Immature natural killer cell (primary cell): ENCODE results near the gene GALNS. TPM values are rescaled to one million over a fixed set of nuclear protein-coding genes. Genes with fewer than 3 reads are reported as not detected.

ENCODE experiments used
- DNase-seq, 3 donors: peaks; one replicate each; pipeline ENCODE4 v3.0.0; 2022; ENCODE audit warnings: mixed read lengths in 1 of 3
- H3K27ac Mint-ChIP-seq, 6 donors: one replicate each; pipeline ENCODE4 v1.8.0; 2020; ENCODE audit warnings: mixed read lengths in 6 of 6, mild to moderate bottlenecking in 5 of 6, inconsistent platforms in 4 of 6, moderate library complexity in 3 of 6
- H3K27me3 Mint-ChIP-seq, 3 donors: one replicate each; pipeline ENCODE4 v1.8.0; 2020 to 2021; ENCODE audit warnings: low read depth in 3 of 3, mild to moderate bottlenecking in 3 of 3, mixed read lengths in 3 of 3, moderate library complexity in 3 of 3, inconsistent platforms in 1 of 3
- H3K36me3 Mint-ChIP-seq, 3 donors: one replicate each; pipeline ENCODE4 v1.8.0; 2020; ENCODE audit warnings: mixed read lengths in 3 of 3, inconsistent platforms in 2 of 3, mild to moderate bottlenecking in 2 of 3
- H3K4me1 Mint-ChIP-seq, 2 donors: one replicate each; pipeline ENCODE4 v1.8.0; 2020; ENCODE audit warnings: inconsistent platforms in 2 of 2, mild to moderate bottlenecking in 2 of 2, mixed read lengths in 2 of 2, moderate library complexity in 1 of 2
- H3K4me3 Mint-ChIP-seq, 5 donors: one replicate each; pipeline ENCODE4 v1.8.0; 2020; ENCODE audit warnings: mild to moderate bottlenecking in 5 of 5, mixed read lengths in 5 of 5, inconsistent platforms in 3 of 5, moderate library complexity in 3 of 5
- H3K9me3 Mint-ChIP-seq, 6 donors: one replicate each; pipeline ENCODE4 v1.8.0; 2020; ENCODE audit warnings: mild to moderate bottlenecking in 6 of 6, mixed read lengths in 6 of 6, inconsistent platforms in 4 of 6, moderate library complexity in 3 of 6
- polyA plus RNA-seq, 3 donors: library from polyadenylated mRNA; unstranded; fragments of 300-500 nt; fragmentation: Illumina TruSeq; gene quantifications; one replicate each; pipeline ENCODE4 v1.2.3, GENCODE V29; 2021

GALNS gene
- polyA plus RNA-seq, 3 donors from 2014 or later = 10.4 to 15.4 (median 10.9) TPM

DNA sequence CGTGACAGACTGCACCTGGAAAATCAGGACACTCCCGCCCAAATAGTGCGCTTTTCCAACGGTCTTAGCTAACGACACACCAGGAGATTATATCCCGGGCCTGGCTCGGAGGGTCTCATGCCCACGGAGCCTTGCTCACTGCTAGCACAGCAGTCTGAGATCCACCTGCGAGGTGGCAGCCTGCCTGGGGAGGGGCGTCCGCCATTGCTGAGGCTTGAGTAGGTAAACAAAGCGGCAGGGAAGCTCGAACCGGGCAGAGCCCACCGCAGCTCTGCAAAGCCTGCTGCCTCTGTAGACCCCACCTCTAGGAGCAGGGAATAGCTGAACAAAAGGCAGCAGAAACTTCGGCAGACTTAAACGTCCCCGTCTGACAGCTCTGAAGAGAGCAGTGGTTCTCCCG is 5.1 kb downstream of the GALNS start:
- Mint-ChIP-seq H3K27ac (no peak overlapping the region), H3K36me3 (no peaks in the 10 kb centered on the region), H3K9me3 (no peaks in the 10 kb centered on the region), H3K4me1 (peaks cover 18 to 26% of the 10 kb centered on the region in 2 donors), H3K4me3 (no peak overlapping the region), H3K27me3 (peaks cover 0 to 3% (median 2%) of the 10 kb centered on the region in 3 donors)
- no peak for DNase-seq

DNA sequence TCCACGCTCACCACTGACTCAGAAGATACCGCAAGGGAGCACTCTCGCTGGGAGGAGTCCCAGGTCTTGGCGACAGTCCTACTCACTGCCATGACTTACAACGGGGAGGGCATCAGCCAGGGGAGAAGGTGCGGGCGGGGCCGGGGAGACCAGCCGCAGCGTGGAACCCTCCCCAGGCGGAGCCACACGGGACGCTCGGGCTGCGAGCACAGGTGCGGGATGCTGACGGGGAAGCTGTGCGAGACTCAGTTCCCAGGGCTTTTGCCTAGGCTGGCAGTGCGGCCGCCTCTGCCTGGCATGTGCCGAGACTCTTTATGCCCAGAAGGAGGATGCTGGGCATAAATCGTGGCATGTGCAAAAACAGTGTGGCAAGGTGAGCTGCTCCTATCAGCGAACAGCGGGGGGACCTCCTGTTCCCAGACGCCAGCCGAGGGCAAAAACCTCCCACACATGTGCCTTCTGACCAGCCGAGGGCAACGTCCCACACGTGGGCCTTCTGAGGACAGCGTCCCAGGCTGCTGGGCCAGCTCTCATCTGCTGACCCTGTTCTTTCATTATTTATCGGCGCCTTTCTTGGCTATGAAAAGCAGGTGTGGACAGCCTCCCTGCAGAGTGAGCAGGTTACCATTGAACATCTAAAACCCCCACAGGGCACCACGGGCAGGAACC is 6.1 kb downstream of the GALNS start:
- H3K27me3 Mint-ChIP-seq = peaks cover 0 to 3% (median 2%) of the 10 kb centered on the region in 3 donors

DNA sequence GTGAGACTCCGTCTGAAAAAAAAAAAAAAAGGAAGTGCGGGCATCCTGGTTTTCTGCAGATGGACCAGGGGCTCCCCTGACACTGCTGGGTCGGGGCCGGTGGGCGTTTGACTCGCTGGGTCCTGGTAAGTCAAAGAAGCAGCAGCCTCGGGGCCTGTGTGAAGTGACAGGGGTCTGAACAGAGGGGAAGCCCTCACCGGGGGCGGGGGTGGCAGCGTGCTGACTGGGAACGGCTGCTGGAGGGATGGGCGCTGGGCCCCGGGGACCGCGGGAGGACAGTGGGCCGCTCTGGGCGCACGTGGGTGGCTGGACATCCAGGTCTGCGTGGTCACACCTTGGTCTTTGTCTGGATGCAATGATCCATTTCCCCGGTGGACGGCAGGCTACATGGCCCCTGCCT is 8.2 kb downstream of the GALNS start:
- no peaks in the 10 kb centered on the region for H3K36me3 Mint-ChIP-seq
- peaks cover 4 to 8% of the 10 kb centered on the region in 2 donors for H3K4me1 Mint-ChIP-seq
- DNase-seq = no peak
- H3K9me3 Mint-ChIP-seq = no peaks in the 10 kb centered on the region
- H3K27me3 Mint-ChIP-seq = peaks cover 0 to 2% (median 1%) of the 10 kb centered on the region in 3 donors
- no peak overlapping the region for H3K4me3 Mint-ChIP-seq
- H3K27ac Mint-ChIP-seq = no peak overlapping the region

More for the DNA sequence above, 6.1 kb downstream of the GALNS start:
- H3K4me3 Mint-ChIP-seq = no peak overlapping the region
- H3K4me1 Mint-ChIP-seq = peaks cover 16 to 23% of the 10 kb centered on the region in 2 donors
- DNase-seq = no peak
- H3K9me3 Mint-ChIP-seq = no peaks in the 10 kb centered on the region
- H3K27ac Mint-ChIP-seq = no peak overlapping the region
- H3K36me3 Mint-ChIP-seq = no peaks in the 10 kb centered on the region

DNA sequence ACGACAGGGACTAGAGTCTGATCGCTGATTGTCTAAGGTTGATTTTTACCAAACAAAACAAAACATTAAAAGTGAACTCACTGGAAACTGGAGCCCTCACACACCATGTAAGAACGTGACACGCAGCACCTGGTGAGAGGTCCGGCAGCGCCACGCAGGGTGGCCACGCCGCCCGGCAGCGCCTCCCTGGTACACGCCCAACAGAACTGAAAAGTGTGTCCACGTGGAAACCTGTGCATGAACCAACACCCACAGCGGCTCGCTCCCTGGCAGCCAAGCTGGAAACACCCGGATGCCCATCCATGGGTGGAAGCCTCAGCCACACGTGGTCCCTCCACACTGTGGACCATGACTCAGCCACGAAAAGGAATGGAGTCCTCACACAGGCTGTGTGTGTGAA is 9.1 kb downstream of the GALNS start:
- Mint-ChIP-seq H3K27me3 (peaks cover 0 to 2% (median 0%) of the 10 kb centered on the region in 3 donors), H3K4me1 (peaks cover 1 to 8% of the 10 kb centered on the region in 2 donors), H3K36me3 (peaks cover 0 to 3% (median 0%) of the 10 kb centered on the region in 3 donors), H3K27ac (no peak overlapping the region), H3K9me3 (no peaks in the 10 kb centered on the region), H3K4me3 (no peak overlapping the region)
- DNase-seq = no peak

DNA sequence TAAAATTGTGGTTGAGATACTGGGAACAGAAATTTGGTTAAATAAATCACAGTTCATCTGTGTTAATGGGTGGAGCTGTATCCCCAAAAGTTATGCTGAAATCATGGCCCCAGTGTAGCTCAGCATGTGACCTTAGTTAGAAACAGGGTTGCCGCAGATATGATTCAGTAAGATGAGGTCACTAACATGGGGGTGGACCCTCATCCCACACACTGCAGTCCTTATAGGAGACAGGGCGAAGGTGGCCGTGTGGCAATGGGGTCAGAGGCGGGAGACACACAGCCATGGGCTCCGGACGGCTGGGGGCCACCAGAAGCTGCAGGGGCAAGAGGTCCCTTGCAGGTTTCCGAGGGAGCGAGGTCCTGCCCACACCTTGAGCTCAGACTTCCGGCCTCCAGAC is 10.7 kb downstream of the GALNS start:
- peaks cover 0 to 3% (median 0%) of the 10 kb centered on the region in 3 donors for H3K36me3 Mint-ChIP-seq
- H3K27me3 Mint-ChIP-seq = peaks cover 0 to 2% (median 0%) of the 10 kb centered on the region in 3 donors
- H3K4me1 Mint-ChIP-seq = no peaks in the 10 kb centered on the region
- no peak for DNase-seq
- no peak overlapping the region for H3K4me3 Mint-ChIP-seq
- H3K9me3 Mint-ChIP-seq = no peaks in the 10 kb centered on the region
- H3K27ac Mint-ChIP-seq = no peak overlapping the region

DNA sequence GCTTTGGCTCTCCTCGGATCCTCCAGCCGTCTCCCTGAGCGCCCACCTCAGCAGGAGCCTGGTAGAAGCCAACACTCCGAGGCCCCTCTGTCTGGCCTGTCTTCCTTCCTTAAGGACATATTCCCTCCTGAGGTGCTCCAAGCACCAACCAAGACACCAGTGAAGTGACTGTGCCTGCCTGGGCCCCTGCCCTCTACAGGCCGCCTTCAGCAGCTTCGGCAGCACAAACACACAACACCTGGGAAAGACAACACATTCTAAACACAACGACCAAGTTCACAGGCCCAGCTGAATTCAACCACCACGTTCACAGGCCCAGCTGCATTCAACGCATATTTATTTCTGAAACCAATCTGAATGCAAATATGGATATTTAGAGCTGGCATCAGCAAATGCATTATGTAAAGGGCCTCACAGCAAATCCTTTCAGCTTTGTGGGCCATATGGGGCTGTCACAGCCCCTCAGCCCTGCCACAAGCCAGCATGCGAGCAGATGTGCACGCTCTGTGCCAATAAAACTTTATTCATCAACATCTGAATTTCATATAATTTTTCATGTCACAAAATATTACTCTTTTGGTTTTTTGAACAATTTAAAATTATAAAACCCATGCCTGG is 12.2 kb downstream of the GALNS start:
- Mint-ChIP-seq H3K36me3 (peaks cover 0 to 3% (median 0%) of the 10 kb centered on the region in 3 donors), H3K9me3 (no peaks in the 10 kb centered on the region), H3K4me1 (no peaks in the 10 kb centered on the region), H3K27ac (no peak overlapping the region), H3K4me3 (no peak overlapping the region), H3K27me3 (peaks cover 0 to under 1% (median 0%) of the 10 kb centered on the region in 3 donors)
- DNase-seq = no peak

DNA sequence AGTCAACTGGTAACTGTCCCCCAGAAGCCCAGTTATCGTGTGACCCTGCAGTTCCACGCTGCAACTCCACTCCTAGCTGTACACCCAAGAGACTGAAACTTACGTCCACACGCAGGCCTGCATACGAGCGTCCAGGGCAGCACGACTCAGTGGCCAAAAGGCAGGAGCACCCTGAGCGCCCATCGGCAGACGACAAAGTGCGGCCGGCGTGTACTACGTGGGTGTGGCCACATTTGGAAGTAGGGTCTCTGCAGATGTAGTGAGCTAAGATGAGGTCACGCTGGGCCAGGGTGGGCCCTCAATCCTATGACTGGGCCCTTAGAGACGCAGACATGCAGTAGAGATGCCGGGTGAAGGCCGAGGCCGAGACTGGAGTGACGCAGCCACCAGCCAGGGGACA is 13.5 kb downstream of the GALNS start:
- H3K9me3 Mint-ChIP-seq = no peaks in the 10 kb centered on the region
- H3K36me3 Mint-ChIP-seq = peaks cover 0 to 3% (median 0%) of the 10 kb centered on the region in 3 donors
- no peak overlapping the region for H3K27ac Mint-ChIP-seq
- no peak overlapping the region for H3K4me3 Mint-ChIP-seq
- no peaks in the 10 kb centered on the region for H3K27me3 Mint-ChIP-seq
- no peaks in the 10 kb centered on the region for H3K4me1 Mint-ChIP-seq
- no peak for DNase-seq

DNA sequence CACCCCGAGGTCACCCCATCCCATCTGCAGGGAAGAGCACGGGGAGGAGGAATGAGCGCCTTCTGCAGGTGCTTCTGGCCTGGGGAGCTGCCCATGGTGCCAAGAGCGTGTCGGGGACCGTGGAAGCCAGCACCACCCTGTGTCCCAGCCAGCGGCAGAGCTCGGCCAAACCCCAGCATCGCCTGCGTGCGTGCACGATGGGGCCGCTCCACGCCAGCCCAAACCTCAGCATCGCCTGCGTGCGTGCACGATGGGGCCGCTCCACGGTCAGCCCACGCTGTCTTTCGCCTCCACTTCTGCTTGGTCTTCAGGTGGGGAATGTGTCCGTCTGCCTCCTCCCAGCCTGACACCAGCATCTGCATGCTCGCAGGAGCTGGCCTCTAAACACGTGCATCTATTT is 13.9 kb downstream of the GALNS start:
- H3K9me3 Mint-ChIP-seq = no peaks in the 10 kb centered on the region
- H3K4me1 Mint-ChIP-seq = no peaks in the 10 kb centered on the region
- H3K36me3 Mint-ChIP-seq = peaks cover 0 to 3% (median 0%) of the 10 kb centered on the region in 3 donors
- no peak overlapping the region for H3K4me3 Mint-ChIP-seq
- H3K27me3 Mint-ChIP-seq = no peaks in the 10 kb centered on the region
- no peak overlapping the region for H3K27ac Mint-ChIP-seq
- DNase-seq = no peak

DNA sequence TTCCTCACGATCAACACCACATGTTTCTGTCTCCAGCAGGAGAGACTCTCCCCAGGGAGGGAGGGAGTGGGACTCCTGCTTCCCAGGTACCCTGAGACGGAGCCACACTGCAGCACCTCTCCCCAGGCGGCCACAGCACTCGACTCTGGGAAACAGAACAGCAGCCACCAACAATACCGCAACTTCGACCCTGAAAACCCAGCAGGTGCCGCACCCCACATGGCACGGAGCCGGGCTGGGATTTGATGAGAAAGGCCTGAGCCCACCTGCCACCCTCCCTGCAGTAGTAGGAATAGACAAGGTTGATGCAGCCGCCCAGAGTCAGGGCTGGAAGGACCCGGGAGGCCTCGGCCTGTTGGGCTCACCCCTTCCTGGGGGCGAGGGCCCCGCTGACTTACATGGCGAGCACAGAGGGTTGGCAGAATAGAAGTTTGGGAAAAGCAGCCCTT is 14.4 kb downstream of the GALNS start:
- no peak for DNase-seq
- no peaks in the 10 kb centered on the region for H3K4me1 Mint-ChIP-seq
- H3K27ac Mint-ChIP-seq = no peak overlapping the region
- no peaks in the 10 kb centered on the region for H3K9me3 Mint-ChIP-seq
- H3K4me3 Mint-ChIP-seq = no peak overlapping the region
- H3K36me3 Mint-ChIP-seq = peaks cover 0 to 3% (median 0%) of the 10 kb centered on the region in 3 donors
- no peaks in the 10 kb centered on the region for H3K27me3 Mint-ChIP-seq

DNA sequence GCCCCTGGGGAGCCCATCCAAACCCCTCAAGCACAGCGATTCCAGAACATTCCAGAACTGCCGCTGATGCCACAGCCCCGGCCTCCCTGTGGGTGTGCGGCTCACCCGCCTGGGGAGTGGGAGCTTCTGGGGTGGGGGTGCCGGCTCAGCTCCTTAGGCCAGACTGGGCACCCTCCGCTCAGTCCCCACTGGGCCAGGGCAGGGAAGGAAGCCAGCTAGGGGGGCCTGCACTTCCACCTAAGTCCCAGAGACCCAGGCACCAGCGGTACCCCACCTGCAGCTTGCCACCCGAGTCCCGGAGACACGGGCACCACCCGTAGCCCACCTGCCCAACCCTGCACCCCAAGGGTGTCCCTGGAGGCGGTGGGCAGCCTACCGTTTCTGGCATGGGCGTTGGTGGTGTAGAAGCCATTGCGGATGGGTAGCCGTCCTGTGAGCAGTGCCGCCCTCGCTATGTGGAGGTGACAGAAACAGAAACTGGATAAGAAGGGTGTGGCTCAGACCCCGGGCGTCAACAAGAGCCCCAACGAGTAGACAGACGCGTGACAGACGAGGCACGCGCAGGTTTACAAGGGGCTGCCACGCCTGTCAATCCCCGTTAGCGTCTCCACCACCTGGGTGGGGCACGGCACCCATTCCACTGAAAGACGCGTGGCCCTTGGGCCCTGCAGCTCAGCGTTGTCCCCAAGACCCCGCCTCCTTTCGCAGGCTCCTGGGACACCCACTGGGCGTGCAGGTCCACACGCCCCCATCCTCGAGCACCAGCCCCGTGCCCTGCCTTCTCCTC is 15.0 kb downstream of the GALNS start:
- H3K4me3 Mint-ChIP-seq = no peak overlapping the region
- no peaks in the 10 kb centered on the region for H3K9me3 Mint-ChIP-seq
- peaks cover 0 to 3% (median 0%) of the 10 kb centered on the region in 3 donors for H3K27me3 Mint-ChIP-seq
- no peak for DNase-seq
- H3K27ac Mint-ChIP-seq = no peak overlapping the region
- H3K4me1 Mint-ChIP-seq = no peaks in the 10 kb centered on the region
- peaks cover 0 to 3% (median 0%) of the 10 kb centered on the region in 3 donors for H3K36me3 Mint-ChIP-seq

DNA sequence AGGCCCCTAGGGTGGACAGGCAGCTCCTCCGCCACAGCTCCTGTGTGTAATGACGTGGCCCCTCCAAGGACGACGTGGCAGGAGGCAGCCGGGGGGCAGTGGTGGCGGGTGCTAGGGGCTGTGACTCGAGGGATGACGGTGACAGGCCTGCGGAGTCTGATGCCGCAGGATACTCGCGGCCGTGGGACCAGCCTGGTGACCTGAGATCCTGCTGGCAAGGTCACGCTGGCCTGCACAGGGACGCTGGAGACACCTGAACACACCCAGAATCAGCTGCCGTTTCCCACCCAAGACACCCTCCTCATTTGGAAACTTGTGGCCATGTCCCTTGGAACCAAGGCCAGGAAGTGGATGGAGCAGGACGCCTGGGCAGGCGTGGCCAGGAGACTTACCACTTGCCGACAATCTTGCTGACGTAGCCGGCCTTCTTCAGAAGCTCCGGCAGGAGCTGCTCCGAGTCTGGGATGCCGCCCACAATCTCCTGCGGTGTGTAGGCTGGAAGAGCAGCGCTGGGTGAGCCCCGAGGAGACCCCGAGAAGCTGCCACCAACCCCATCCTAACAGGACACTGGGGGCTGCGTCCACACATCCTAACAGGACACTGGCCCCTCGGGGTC is 16.0 kb downstream of the GALNS start:
- H3K27me3 Mint-ChIP-seq = peaks cover 0 to 3% (median 0%) of the 10 kb centered on the region in 3 donors
- peaks cover 0 to 3% (median 0%) of the 10 kb centered on the region in 3 donors for H3K36me3 Mint-ChIP-seq
- no peak overlapping the region for H3K27ac Mint-ChIP-seq
- no peaks in the 10 kb centered on the region for H3K9me3 Mint-ChIP-seq
- no peak for DNase-seq
- H3K4me3 Mint-ChIP-seq = no peak overlapping the region
- no peaks in the 10 kb centered on the region for H3K4me1 Mint-ChIP-seq

DNA sequence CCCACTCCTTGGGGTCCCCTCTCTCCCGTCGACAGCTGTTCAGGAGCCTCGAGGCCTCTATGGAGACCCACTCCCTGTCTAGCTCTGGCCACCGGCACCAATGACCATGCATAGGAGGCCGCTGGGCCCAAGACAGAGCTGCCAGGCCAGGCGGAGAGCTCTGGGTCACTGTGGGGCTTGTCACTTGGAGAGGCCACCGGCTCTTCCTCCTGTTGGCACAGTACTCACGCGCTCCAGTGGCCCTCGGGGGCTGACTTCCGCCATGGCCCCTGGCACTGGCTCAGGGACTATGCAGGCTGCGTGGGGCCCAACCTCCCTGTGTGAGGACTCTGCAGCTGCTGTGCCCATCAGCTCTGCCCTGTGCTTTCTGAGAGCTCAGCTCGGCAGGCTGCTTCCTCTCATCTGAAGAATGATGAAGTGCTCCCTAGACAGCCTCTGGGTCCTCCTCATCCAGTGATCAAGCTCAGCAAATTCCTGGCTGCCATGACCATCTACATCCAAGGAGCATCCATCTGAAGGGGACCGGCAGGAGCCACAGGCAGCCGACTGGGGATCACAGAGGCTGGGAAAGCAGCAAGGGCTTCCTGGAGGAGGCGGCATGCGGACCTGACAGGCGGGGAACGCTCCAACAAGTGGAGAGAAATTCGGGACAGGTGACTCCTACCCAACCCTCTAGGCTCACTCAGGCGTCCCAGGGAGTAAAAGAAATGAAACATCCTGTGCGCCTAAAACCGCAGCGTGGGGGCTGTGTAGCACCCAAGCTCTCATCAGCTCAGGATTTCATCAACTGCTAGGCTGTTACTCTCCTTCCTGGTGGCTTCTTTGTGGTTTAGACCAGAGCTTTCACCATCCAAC is 16.8 kb downstream of the GALNS start:
- no peak for DNase-seq
- no peaks in the 10 kb centered on the region for H3K4me1 Mint-ChIP-seq
- no peaks in the 10 kb centered on the region for H3K9me3 Mint-ChIP-seq
- H3K27ac Mint-ChIP-seq = no peak overlapping the region
- peaks cover 0 to 3% (median 0%) of the 10 kb centered on the region in 3 donors for H3K27me3 Mint-ChIP-seq
- H3K36me3 Mint-ChIP-seq = peaks cover 0 to 7% (median 0%) of the 10 kb centered on the region in 3 donors
- H3K4me3 Mint-ChIP-seq = no peak overlapping the region

DNA sequence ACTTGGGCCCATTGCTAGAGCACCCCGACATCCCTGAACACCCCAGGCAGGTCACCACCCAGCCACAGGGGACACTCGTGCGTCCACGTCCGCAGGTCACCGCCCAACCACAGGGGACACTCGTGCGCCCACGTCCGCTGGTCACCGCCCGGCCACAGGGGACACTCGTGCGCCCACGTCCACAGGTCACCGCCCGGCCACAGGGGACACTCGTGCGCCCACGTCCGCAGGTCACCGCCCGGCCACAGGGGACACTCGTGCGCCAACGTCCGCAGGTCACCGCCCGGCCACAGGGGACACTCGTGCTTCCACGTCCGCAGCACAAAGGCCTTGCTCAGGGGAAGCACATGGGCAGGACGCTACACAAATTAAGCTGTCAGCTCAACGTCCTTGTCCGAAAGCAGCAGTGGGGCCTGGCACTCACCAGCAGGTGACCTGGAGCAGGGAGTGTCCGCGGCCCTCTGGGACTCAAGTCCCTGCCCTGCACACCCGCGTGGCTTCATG is 17.7 kb downstream of the GALNS start:
- Mint-ChIP-seq H3K27me3 (peaks cover 0 to 3% (median 0%) of the 10 kb centered on the region in 3 donors), H3K4me3 (no peak overlapping the region), H3K27ac (no peak overlapping the region), H3K4me1 (no peaks in the 10 kb centered on the region), H3K9me3 (no peaks in the 10 kb centered on the region), H3K36me3 (peaks cover 0 to 7% (median 0%) of the 10 kb centered on the region in 3 donors)
- DNase-seq = no peak
